ENCODE data around the gene THSD4. TPM values are rescaled to one million over a fixed set of nuclear protein-coding genes. Genes with fewer than 3 reads are reported as not detected.

Gene THSD4
- polyA plus RNA-seq, 2 of the 4 experiments (the other 2 are of a cell fraction) = 15.8 to 40.7 TPM

GRCh38 chr15:71542836-71543235 is 427.6 kb downstream of the THSD4 start:
- Histone ChIP-seq H3K27ac (no peak overlapping the region), H3K4me2 (no peak overlapping the region), H3K4me3 (no peak overlapping the region), H3K9me3 (no peaks in the 10 kb centered on the region), H3K4me1 (0 out of 3 replicates have a peak, but pooled peaks cover 6% of the 10 kb centered on the region)
- FAIRE-seq = no peak
- POLR2A ChIA-PET = no interaction called here
- TF ChIP-seq SREBF2 (IDR thresholded peaks at IDR 0.05) = no peak
- no peak for TF ChIP-seq TP53 (CRISPR knock-in tag; IDR thresholded peaks at IDR 0.05)
- TF ChIP-seq ESRRA (IDR thresholded peaks at IDR 0.05; ENCODE audit: borderline replicate concordance, low read length) = no peak
- no peak for TF ChIP-seq NR3C1 (IDR thresholded peaks at IDR 0.05)
- no peak for TF ChIP-seq NPAS2 (CRISPR knock-in tag; IDR thresholded peaks at IDR 0.05; ENCODE audit: borderline replicate concordance)
- TF ChIP-seq POLR2A (IDR thresholded peaks at IDR 0.05; ENCODE audit: low read length) = no peak
- TF ChIP-seq, protein P1, sequence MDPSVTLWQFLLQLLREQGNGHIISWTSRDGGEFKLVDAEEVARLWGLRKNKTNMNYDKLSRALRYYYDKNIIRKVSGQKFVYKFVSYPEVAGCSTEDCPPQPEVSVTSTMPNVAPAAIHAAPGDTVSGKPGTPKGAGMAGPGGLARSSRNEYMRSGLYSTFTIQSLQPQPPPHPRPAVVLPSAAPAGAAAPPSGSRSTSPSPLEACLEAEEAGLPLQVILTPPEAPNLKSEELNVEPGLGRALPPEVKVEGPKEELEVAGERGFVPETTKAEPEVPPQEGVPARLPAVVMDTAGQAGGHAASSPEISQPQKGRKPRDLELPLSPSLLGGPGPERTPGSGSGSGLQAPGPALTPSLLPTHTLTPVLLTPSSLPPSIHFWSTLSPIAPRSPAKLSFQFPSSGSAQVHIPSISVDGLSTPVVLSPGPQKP (IDR thresholded peaks at IDR 0.05; ENCODE audit: low read depth, low read length) = no peak
- TF ChIP-seq MAX (IDR thresholded peaks at IDR 0.05) = no peak
- TF ChIP-seq JUN (IDR thresholded peaks at IDR 0.05) = no peak
- no peak for TF ChIP-seq JUNB (IDR thresholded peaks at IDR 0.05)
- no peak for TF ChIP-seq KDM1A (IDR thresholded peaks at IDR 0.05; ENCODE audit: low read depth)
- no peak for TF ChIP-seq ZC3H11A (IDR thresholded peaks at IDR 0.05)
- TF ChIP-seq, protein P2, sequence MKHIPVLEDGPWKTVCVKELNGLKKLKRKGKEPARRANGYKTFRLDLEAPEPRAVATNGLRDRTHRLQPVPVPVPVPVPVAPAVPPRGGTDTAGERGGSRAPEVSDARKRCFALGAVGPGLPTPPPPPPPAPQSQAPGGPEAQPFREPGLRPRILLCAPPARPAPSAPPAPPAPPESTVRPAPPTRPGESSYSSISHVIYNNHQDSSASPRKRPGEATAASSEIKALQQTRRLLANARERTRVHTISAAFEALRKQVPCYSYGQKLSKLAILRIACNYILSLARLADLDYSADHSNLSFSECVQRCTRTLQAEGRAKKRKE (CRISPR knock-in tag; IDR thresholded peaks at IDR 0.05; ENCODE audit: low read depth) = no peak
- TF ChIP-seq CEBPB (IDR thresholded peaks at IDR 0.05) = no peak
- TF ChIP-seq FOSB (CRISPR knock-in tag; IDR thresholded peaks at IDR 0.05) = no peak
- no peak for ATAC-seq
- CTCF ChIA-PET = interaction anchor here (1.3 to 1.4 kb wide), 2 partner anchors 18 to 31 kb away, joined by 3 read pairs; no protein-coding TSS in a partner anchor
- DNase-seq (ENCODE audit: low read depth in 1 of 2, low spot score in 1 of 2) = no peak

GRCh38 chr15:71543413-71543812 is 428.1 kb downstream of the THSD4 start:
- Histone ChIP-seq H3K4me3 (no peak overlapping the region), H3K4me2 (no peak overlapping the region), H3K4me1 (no peaks in the 10 kb centered on the region), H3K27ac (no peak overlapping the region), H3K9me3 (no peaks in the 10 kb centered on the region)
- CTCF ChIA-PET = interaction anchor here (1.3 to 1.4 kb wide), 2 partner anchors 18 to 30 kb away, joined by 3 read pairs; no protein-coding TSS in a partner anchor
- 82% methylated on average over 3 of the region's 3 CpGs for WGBS (ENCODE audit: missing lambda C conversion rate)
- DNase-seq (ENCODE audit: low read depth in 1 of 2, low spot score in 1 of 2) (no peak), FAIRE-seq (no peak), ATAC-seq (no peak)
- POLR2A ChIA-PET = no interaction called here
- no peak for TF ChIP-seq RAD21 (conservative IDR thresholded peaks at IDR 0.05 in 1 of 2, IDR thresholded peaks at IDR 0.05 in 1 of 2)

GRCh38 chr15:71545223-71545760 is 430.0 kb downstream of the THSD4 start:
- CTCF ChIA-PET = no interaction called here
- 66% methylated on average over 5 of the region's 5 CpGs for WGBS (ENCODE audit: missing lambda C conversion rate)
- FAIRE-seq = no peak

More at GRCh38 chr15:71545223-71545760, 430.0 kb downstream of the THSD4 start:
- ATAC-seq (no peak), DNase-seq (ENCODE audit: low read depth in 1 of 2, low spot score in 1 of 2) (no peak)
- Histone ChIP-seq H3K4me3 (no peak overlapping the region), H3K4me1 (no peaks in the 10 kb centered on the region), H3K9me3 (no peaks in the 10 kb centered on the region), H3K4me2 (no peak overlapping the region), H3K27ac (no peak overlapping the region)
- POLR2A ChIA-PET = no interaction called here
- TF ChIP-seq CHD4 (IDR thresholded peaks at IDR 0.05; ENCODE audit: borderline replicate concordance) = no peak
- no peak for TF ChIP-seq BCL3 (IDR thresholded peaks at IDR 0.05)
- TF ChIP-seq MYC (IDR thresholded peaks at IDR 0.05; ENCODE audit: borderline replicate concordance, low read length) = no peak
- TF ChIP-seq ZNF302 (CRISPR knock-in tag; IDR thresholded peaks at IDR 0.05) = no peak
- no peak for TF ChIP-seq EP300 (IDR thresholded peaks at IDR 0.05)
- TF ChIP-seq CHD2 (IDR thresholded peaks at IDR 0.05; ENCODE audit: low read length, partially characterized antibody) = no peak
- no peak for TF ChIP-seq REST (IDR thresholded peaks at IDR 0.05)
- no peak for TF ChIP-seq POLR2A (IDR thresholded peaks at IDR 0.05; ENCODE audit: low read length)
- no peak for TF ChIP-seq HOXB13 (CRISPR knock-in tag; IDR thresholded peaks at IDR 0.05; ENCODE audit: low read depth)

All from A549 (cell line).